SK-N-SH (cell line): ENCODE measurements around the gene CCDC169. TPM values are rescaled to one million over a fixed set of nuclear protein-coding genes. Genes with fewer than 3 reads are reported as not detected.

Experiments used
- CTCF ChIA-PET: fragments of 300-600, 350-600 bp; formaldehyde crosslinking; extraction: SDS; loops from one replicate; lab custom pipeline; 2021; lab: Yijun Ruan, JAX
- POLR2A ChIA-PET: fragments of 350-600 bp; sonication (Branson Sonifier 250); formaldehyde crosslinking; extraction: SDS; loops from one replicate; lab custom pipeline; 2020; ENCODE audit warnings: antibody characterized with exemption, inconsistent platforms; lab: Yijun Ruan, JAX
- DNase-seq: peaks from one replicate; pipeline ENCODE4 v3.0.0; 2012
- H2AFZ ChIP-seq: fragments of 200-600 bp; sonication (generic); 2 replicates; pipeline ENCODE4 v1.8.1; 2016; ENCODE audit warnings: antibody characterized with exemption, mild to moderate bottlenecking, low read depth
- H3F3A ChIP-seq: fragments of 200-600 bp; sonication (generic); replicated peaks from 2 replicates; pipeline ENCODE3; 2016; ENCODE audit warnings: antibody characterized with exemption, mild to moderate bottlenecking; ENCODE audit not compliant: insufficient read depth
- H3K27ac ChIP-seq, 2 experiments: fragments of 200-500 bp in 1 of 2; fragments of 200-600 bp in 1 of 2; sonication (Bioruptor generic) in 1 of 2; sonication (generic), shearing (Covaris generic) in 1 of 2; 2 replicates each; pipeline versions ENCODE4 v1.5.1 to v1.6.1; 2014 to 2016; ENCODE audit warnings: low read depth in 2 of 2, inconsistent platforms in 1 of 2, low read length in 1 of 2, mild to moderate bottlenecking in 1 of 2, mixed read lengths in 1 of 2
- H3K27me3 ChIP-seq: fragments of 200-600 bp; sonication (generic), shearing (Covaris generic); 2 replicates; pipeline ENCODE4 v1.6.1; 2016; ENCODE audit warnings: mixed run types; ENCODE audit not compliant: insufficient read depth
- H3K36me3 ChIP-seq, 2 experiments: fragments of 200-500 bp in 1 of 2; fragments of 200-600 bp in 1 of 2; sonication (Bioruptor generic) in 1 of 2; sonication (generic) in 1 of 2; replicated peaks in 1 of 2; 2 replicates each; pipeline versions ENCODE3 to v1.5.1; 2014 to 2016; ENCODE audit warnings: low read length in 1 of 2, mild to moderate bottlenecking in 1 of 2; ENCODE audit not compliant: insufficient read depth in 2 of 2, control insufficient read depth in 1 of 2
- H3K4me1 ChIP-seq, 2 experiments: fragments of 200-500 bp in 1 of 2; fragments of 200-600 bp in 1 of 2; sonication (Bioruptor generic) in 1 of 2; sonication (generic), shearing (Covaris generic) in 1 of 2; 2 replicates each; pipeline versions ENCODE4 v1.5.1 to v1.6.1; 2014 to 2016; ENCODE audit warnings: low read depth in 1 of 2, low read length in 1 of 2, mixed run types in 1 of 2; ENCODE audit not compliant: insufficient read depth in 2 of 2, control insufficient read depth in 1 of 2
- H3K4me2 ChIP-seq: fragments of 200-600 bp; sonication (generic), shearing (Covaris generic); 2 replicates; pipeline ENCODE4 v1.6.1; 2017; ENCODE audit warnings: mixed run types
- H3K4me3 ChIP-seq, 2 experiments: fragments of 200-500 bp in 1 of 2; fragments of 200-600 bp in 1 of 2; sonication (Bioruptor generic) in 1 of 2; sonication (generic), shearing (Covaris generic) in 1 of 2; 2 replicates each; pipeline versions ENCODE4 v1.5.1 to v1.8.1; 2014 to 2016; ENCODE audit warnings: low read depth in 2 of 2, inconsistent platforms in 1 of 2, low read length in 1 of 2, mild to moderate bottlenecking in 1 of 2, mixed read lengths in 1 of 2, moderate library complexity in 1 of 2
- H3K79me2 ChIP-seq: fragments of 200-600 bp; sonication (generic); 2 replicates; pipeline ENCODE4 v1.8.1; 2017; ENCODE audit warnings: mild to moderate bottlenecking; ENCODE audit not compliant: insufficient read depth
- H3K9ac ChIP-seq: fragments of 200-600 bp; sonication (generic); 2 replicates; pipeline ENCODE4 v1.6.1; 2017; ENCODE audit warnings: mixed run types
- H3K9me2 ChIP-seq: fragments of 200-600 bp; sonication (generic); 2 replicates; pipeline ENCODE4 v1.6.1; 2017; ENCODE audit warnings: mixed run types
- H3K9me3 ChIP-seq: fragments of 200-600 bp; sonication (generic); 2 replicates; pipeline ENCODE4 v1.6.1; 2017; ENCODE audit warnings: mixed run types, mild to moderate bottlenecking, moderate library complexity
- H4K20me1 ChIP-seq: fragments of 200-600 bp; sonication (generic); 2 replicates; pipeline ENCODE4 v1.6.1; 2017; ENCODE audit warnings: mild to moderate bottlenecking, mixed run types; ENCODE audit not compliant: insufficient read depth
- ELF1 ChIP-seq: IDR thresholded peaks from 2 replicates; pipeline ENCODE4 v1.4.0; 2012
- EP300 ChIP-seq, 2 experiments: IDR thresholded peaks; 2 replicates each; pipeline versions ENCODE4 v1.4.0 to v1.6.1; 2012; ENCODE audit warnings: borderline replicate concordance in 1 of 2, low read depth in 1 of 2, low read length in 1 of 2
- GABPA ChIP-seq: IDR thresholded peaks from 2 replicates; pipeline ENCODE4 v1.4.0; 2012; ENCODE audit warnings: low read depth, mild to moderate bottlenecking
- GATA2 ChIP-seq: sonication (generic); formaldehyde crosslinking; IDR thresholded peaks from 2 replicates; pipeline ENCODE4 v1.5.0; 2020; ENCODE audit warnings: mild to moderate bottlenecking, missing genetic modification reagents
- IRF3 ChIP-seq: fragments of 150-350 bp; IDR thresholded peaks from 2 replicates; pipeline ENCODE4 v1.6.1; 2016; ENCODE audit warnings: mild to moderate bottlenecking, low read depth, low read length
- JUND ChIP-seq: IDR thresholded peaks from 2 replicates; pipeline ENCODE4 v1.4.0; 2012
- NFIC ChIP-seq: IDR thresholded peaks from 2 replicates; pipeline ENCODE4 v1.4.0; 2012; ENCODE audit warnings: borderline replicate concordance
- NRF1 ChIP-seq: IDR thresholded peaks from 2 replicates; pipeline ENCODE4 v1.6.1; 2012; ENCODE audit warnings: low read depth, mild to moderate bottlenecking, low read length
- PBX3 ChIP-seq: IDR thresholded peaks from 2 replicates; pipeline ENCODE4; 2012
- POLR2AphosphoS5 ChIP-seq: IDR thresholded peaks from 2 replicates; pipeline ENCODE4 v1.6.1; 2012; ENCODE audit warnings: low read depth, low read length
- SMC3 ChIP-seq: IDR thresholded peaks from 2 replicates; pipeline ENCODE4 v1.6.1; 2012; ENCODE audit warnings: low read depth, low read length, improper control_type of control experiment
- YY1 ChIP-seq: IDR thresholded peaks from 2 replicates; pipeline ENCODE4 v1.4.0; 2012; ENCODE audit warnings: low read depth, mild to moderate bottlenecking
- ZBTB33 ChIP-seq: IDR thresholded peaks from 2 replicates; pipeline ENCODE4 v1.4.0; 2012; ENCODE audit warnings: low read depth, borderline replicate concordance
- WGBS: methylation state at CpG from one replicate; pipeline ENCODE4 v1.1.6; 2017; ENCODE audit warnings: low lambda C conversion rate; 5-methylcytosine and 5-hydroxymethylcytosine counted together
- polyA plus RNA-seq, 3 experiments: library from polyadenylated mRNA; depleted of rRNA; stranded (reverse); fragments of >200 nt; gene quantifications; 2 replicates each; pipeline ENCODE4 v1.2.3, GENCODE V29; 2012
- TF ChIP-seq, protein P1 (sequence below): fragments of 200-600 bp; sonication (generic); IDR thresholded peaks from 2 replicates; pipeline ENCODE4 v1.6.1; 2017; ENCODE audit warnings: antibody characterized with exemption, mild to moderate bottlenecking, moderate library complexity
- TF ChIP-seq, protein P2 (sequence below): IDR thresholded peaks from 2 replicates; pipeline ENCODE4 v1.4.0; 2012; ENCODE audit warnings: low read depth
- TF ChIP-seq, protein P3 (sequence below): IDR thresholded peaks from 2 replicates; pipeline ENCODE4 v1.4.0; 2012; ENCODE audit warnings: low read depth, borderline replicate concordance

The CCDC169 gene
- polyA plus RNA-seq, 1 of the 3 experiments (the other 2 are of a cell fraction): 1.8 TPM

DNA sequence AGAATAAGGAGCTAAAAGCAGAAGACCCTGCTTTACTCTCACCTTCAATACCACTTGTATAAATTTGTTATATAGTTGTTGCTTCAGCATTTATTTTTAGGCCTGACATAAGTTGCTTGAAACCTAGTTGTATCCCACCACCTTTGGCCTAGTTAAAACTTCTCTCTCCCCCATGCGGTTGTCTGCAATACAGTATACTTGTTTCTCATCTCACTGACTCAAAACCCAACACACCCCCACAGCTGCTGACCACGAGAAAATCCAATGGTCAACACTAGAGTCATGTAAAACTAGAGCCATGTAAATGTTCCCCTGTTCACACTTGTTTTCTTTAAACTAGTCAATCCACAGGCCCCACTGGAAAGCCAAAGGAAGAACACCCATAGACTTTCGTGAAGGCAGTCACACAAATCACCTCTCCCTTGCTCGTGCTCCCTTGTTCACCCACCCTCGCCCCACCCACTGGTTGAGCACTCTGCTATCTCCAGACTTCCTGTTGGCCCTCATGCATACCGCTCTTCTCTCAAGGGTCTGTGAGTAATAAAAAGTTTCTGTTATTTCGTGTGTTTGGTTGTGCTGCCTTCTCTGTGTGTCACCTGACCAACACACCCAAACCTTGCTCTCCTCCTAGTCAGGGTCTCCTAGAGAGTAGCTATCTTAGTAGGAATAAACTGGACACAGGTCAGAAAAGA lies 12.9 kb upstream of the CCDC169 start:
- H3K27me3 ChIP-seq: no peaks in the 10 kb centered on the region
- no peaks in the 10 kb centered on the region for H3K9me3 ChIP-seq
- no peak overlapping the region for H3K9ac ChIP-seq
- H3K4me2 ChIP-seq: no peak overlapping the region
- H3K4me3 ChIP-seq: no peak overlapping the region
- CTCF ChIA-PET: no interaction called here
- 93% methylated on average over 7 of the region's 7 CpGs for WGBS
- H2AFZ ChIP-seq: no peak overlapping the region
- DNase-seq: no peak
- no peaks in the 10 kb centered on the region for H3K79me2 ChIP-seq
- peaks cover 3 to 7% of the 10 kb centered on the region in 2 experiments for H3K36me3 ChIP-seq
- H4K20me1 ChIP-seq: no peaks in the 10 kb centered on the region
- H3F3A ChIP-seq: no peaks in the 10 kb centered on the region
- no peaks in the 10 kb centered on the region for H3K9me2 ChIP-seq
- no peak overlapping the region for H3K27ac ChIP-seq
- POLR2A ChIA-PET: no interaction called here
- H3K4me1 ChIP-seq: no peaks in the 10 kb centered on the region
- TF ChIP-seq EP300 (IDR thresholded peaks at IDR 0.05; ENCODE audit: borderline replicate concordance in 1 of 2, low read depth in 1 of 2, low read length in 1 of 2) (no peak), ELF1 (no peak), GATA2 (CRISPR knock-in tag) (no peak), SMC3 (no peak), JUND (no peak), IRF3 (no peak), PBX3 (no peak), YY1 (no peak), ZBTB33 (no peak), GABPA (no peak), NRF1 (no peak), POLR2AphosphoS5 (no peak), NFIC (no peak)
- TF ChIP-seq, protein P1, sequence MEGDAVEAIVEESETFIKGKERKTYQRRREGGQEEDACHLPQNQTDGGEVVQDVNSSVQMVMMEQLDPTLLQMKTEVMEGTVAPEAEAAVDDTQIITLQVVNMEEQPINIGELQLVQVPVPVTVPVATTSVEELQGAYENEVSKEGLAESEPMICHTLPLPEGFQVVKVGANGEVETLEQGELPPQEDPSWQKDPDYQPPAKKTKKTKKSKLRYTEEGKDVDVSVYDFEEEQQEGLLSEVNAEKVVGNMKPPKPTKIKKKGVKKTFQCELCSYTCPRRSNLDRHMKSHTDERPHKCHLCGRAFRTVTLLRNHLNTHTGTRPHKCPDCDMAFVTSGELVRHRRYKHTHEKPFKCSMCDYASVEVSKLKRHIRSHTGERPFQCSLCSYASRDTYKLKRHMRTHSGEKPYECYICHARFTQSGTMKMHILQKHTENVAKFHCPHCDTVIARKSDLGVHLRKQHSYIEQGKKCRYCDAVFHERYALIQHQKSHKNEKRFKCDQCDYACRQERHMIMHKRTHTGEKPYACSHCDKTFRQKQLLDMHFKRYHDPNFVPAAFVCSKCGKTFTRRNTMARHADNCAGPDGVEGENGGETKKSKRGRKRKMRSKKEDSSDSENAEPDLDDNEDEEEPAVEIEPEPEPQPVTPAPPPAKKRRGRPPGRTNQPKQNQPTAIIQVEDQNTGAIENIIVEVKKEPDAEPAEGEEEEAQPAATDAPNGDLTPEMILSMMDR: no peak
- TF ChIP-seq, protein P2, sequence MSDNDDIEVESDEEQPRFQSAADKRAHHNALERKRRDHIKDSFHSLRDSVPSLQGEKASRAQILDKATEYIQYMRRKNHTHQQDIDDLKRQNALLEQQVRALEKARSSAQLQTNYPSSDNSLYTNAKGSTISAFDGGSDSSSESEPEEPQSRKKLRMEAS: no peak
- TF ChIP-seq, protein P3, sequence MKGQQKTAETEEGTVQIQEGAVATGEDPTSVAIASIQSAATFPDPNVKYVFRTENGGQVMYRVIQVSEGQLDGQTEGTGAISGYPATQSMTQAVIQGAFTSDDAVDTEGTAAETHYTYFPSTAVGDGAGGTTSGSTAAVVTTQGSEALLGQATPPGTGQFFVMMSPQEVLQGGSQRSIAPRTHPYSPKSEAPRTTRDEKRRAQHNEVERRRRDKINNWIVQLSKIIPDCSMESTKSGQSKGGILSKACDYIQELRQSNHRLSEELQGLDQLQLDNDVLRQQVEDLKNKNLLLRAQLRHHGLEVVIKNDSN: no peak
